Spleen (tissue), 7 donors: ENCODE data around the gene TMEM120B.
"Not testable (repeated sequence)": the region's sequence is repeated elsewhere in the genome, so short reads cannot be mapped to it uniquely, and the experiment has no call there.

Source experiments
- POLR2AphosphoS5 ChIP-seq, 3 donors: sonication (generic); formaldehyde crosslinking; IDR thresholded peaks; one replicate each; pipeline ENCODE4 v1.5.1; 2017; ENCODE audit warnings: antibody characterized with exemption in 3 of 3
- TF ChIP-seq, protein P1 (sequence below), 11 experiments: fragments of 200-600 bp in 7 of 11; fragments of 450-650 bp in 4 of 11; sonication (generic) in 4 of 11; IDR thresholded peaks in 8 of 11; conservative IDR thresholded peaks in 3 of 11; 1 replicate in 7 of 11; 2 replicates in 4 of 11; pipeline versions ENCODE4 v1.4.0 to v1.8.0; 2016 to 2021; ENCODE audit warnings: antibody characterized with exemption in 11 of 11, inconsistent platforms in 4 of 11, mild to moderate bottlenecking in 1 of 11
- donor health status: DM: no; HTN: no; CAD: no; lungs with moderate emphysema.
- donor health status: DM: no; HTN: no; CAD: no.
- donor health status: DM: no; HTN: no; CAD: no.

DNA sequence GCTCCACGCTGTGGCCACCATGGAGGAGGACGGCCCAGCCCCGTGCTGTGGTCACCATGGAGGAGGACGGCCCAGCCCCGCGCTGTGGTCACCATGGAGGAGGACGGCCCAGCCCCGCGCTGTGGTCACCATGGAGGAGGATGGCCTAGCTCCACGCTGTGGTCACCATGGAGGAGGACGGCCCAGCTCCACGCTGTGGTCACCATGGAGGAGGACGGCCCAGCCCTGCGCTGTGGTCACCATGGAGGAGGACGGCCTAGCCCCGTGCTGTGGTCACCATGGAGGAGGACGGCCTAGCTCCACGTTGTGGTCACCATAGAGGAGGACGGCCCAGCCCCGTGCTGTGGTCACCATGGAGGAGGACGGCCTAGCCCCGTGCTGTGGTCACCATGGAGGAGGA, 46.0 kb downstream of the TMEM120B start:
- TF ChIP-seq, protein P1, sequence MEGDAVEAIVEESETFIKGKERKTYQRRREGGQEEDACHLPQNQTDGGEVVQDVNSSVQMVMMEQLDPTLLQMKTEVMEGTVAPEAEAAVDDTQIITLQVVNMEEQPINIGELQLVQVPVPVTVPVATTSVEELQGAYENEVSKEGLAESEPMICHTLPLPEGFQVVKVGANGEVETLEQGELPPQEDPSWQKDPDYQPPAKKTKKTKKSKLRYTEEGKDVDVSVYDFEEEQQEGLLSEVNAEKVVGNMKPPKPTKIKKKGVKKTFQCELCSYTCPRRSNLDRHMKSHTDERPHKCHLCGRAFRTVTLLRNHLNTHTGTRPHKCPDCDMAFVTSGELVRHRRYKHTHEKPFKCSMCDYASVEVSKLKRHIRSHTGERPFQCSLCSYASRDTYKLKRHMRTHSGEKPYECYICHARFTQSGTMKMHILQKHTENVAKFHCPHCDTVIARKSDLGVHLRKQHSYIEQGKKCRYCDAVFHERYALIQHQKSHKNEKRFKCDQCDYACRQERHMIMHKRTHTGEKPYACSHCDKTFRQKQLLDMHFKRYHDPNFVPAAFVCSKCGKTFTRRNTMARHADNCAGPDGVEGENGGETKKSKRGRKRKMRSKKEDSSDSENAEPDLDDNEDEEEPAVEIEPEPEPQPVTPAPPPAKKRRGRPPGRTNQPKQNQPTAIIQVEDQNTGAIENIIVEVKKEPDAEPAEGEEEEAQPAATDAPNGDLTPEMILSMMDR (IDR thresholded peaks at IDR 0.05 in 8 of 11, conservative IDR thresholded peaks at IDR 0.05 in 3 of 11) = not testable (repeated sequence)
- TF ChIP-seq POLR2AphosphoS5 (IDR thresholded peaks at IDR 0.05) = not testable (repeated sequence)
